GM13976 (cell line): Measurements from ENCODE around the gene MPZL2.

Experiments
- DNase-seq: peaks from one replicate; pipeline ENCODE4 v3.0.0; 2012; ENCODE audit warnings: low spot score
- in situ Hi-C: fragments of 300-500 bp; cut with MboI; formaldehyde crosslinking; loops from one replicate; pipeline ENCODE4 v1.12.0; 2022; ENCODE audit warnings: low sequenced_read_pairs, mixed read lengths, inconsistent platforms; ENCODE audit not compliant: unreplicated experiment
- TF ChIP-seq, protein P1 (sequence below): IDR thresholded peaks from 2 replicates; pipeline ENCODE4 v1.5.1; 2012; ENCODE audit warnings: borderline replicate concordance, mild to moderate bottlenecking; ENCODE audit not compliant: insufficient read depth; ENCODE audit errors: extremely low read depth, missing control alignments, control extremely low read depth

The MPZL2 gene

DNA sequence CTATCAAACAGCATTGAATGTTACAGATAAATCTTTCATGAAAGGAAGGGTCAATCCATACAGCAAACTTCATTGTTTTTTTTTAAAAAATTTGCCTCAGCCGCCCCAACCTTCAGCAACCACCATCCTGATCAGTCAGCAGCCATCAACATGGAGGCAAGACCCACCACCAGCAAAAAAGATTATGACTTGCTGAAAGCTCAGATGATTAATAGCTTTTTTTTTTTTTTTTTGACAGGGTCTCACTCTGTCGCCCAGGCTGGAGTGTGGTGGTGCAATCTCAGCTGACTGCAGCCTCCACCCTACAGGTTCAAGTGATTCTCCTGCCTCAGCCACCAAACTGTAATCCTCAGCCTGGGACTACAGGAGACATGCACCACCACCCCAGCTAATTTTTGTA lies 22.4 kb upstream of the MPZL2 start:
- in situ Hi-C loops, result no loop called here
- DNase-seq, result no peak
- TF ChIP-seq, protein P1, sequence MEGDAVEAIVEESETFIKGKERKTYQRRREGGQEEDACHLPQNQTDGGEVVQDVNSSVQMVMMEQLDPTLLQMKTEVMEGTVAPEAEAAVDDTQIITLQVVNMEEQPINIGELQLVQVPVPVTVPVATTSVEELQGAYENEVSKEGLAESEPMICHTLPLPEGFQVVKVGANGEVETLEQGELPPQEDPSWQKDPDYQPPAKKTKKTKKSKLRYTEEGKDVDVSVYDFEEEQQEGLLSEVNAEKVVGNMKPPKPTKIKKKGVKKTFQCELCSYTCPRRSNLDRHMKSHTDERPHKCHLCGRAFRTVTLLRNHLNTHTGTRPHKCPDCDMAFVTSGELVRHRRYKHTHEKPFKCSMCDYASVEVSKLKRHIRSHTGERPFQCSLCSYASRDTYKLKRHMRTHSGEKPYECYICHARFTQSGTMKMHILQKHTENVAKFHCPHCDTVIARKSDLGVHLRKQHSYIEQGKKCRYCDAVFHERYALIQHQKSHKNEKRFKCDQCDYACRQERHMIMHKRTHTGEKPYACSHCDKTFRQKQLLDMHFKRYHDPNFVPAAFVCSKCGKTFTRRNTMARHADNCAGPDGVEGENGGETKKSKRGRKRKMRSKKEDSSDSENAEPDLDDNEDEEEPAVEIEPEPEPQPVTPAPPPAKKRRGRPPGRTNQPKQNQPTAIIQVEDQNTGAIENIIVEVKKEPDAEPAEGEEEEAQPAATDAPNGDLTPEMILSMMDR, result no peak

DNA sequence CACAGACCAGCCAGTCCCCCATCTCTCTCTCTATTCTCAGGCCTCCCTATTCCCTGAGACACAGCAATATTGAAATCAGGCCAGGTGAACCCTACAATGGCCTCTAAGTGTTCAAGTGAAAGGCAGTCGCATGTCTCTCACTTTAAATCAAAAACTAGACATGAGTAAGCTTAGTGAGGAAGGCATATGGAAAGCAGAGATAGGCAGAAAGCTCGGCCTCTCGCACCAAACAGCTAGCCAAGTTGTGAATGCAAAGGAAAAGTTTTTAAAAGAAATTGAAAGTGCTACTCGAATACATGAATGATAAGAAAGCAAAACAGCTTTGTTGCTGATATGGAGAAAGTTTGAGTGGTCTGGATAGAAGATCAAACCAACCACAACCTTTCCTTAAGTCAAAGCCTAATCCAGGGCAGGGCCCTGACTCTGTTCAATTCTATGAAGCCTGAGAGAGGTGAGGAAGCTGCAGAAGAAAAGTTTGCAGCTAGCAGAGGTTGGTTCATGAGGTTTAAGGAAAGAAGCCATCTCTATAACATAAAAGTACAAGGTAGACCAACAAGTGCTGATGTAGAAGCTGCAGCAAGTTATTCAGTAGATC lies 19.8 kb upstream of the MPZL2 start:
- DNase-seq, result no peak
- in situ Hi-C loops, result no loop called here
- TF ChIP-seq, protein P1, result no peak

DNA sequence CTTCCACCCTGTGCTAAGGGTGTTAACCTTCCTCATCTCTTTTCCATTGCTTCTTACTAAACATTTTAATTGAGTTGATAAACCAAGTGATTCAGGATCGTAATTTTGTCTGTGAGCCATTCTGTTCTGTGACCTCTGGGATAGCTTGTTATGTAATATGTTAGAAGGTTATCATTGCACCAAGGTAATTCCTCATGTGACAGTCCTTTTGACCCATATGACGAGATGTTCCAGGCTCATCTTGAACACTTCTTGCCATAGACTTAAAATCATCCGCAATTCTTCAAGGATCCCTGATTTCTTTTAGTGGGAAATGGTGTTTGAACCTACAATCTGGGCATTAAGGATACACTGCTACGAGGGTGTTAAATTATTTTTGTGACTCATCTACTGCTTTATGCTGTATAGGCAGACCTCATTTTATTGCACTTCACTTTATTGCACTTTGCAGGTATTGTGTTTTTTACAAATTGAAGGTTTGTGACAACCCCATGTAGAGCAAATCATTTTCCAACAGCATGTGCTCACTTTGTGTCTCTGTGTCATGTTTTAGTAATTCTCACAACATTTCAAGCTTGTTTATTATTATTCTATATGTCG lies 19.0 kb upstream of the MPZL2 start:
- in situ Hi-C loops, result no loop called here
- TF ChIP-seq, protein P1, result no peak
- no peak for DNase-seq

DNA sequence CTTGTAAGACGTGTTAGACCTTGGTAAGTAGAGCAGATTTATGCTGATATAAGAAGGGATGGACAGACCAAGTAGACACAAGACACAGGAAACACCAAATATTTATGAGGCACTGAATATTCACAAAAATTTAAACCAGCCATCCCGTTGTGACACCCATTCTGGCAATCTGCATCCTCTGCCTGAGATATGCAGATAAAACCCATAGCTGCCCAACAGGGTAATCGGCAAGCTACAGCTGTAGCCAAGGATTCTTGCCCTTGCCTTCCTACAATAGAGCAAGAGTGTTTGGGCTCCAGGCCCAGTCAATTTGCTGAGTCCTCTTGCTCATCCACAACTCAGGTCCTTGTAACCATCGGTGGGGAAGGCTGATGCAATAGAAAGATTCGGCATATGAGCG lies 18.5 kb upstream of the MPZL2 start:
- DNase-seq, result no peak
- in situ Hi-C loops, result no loop called here

DNA sequence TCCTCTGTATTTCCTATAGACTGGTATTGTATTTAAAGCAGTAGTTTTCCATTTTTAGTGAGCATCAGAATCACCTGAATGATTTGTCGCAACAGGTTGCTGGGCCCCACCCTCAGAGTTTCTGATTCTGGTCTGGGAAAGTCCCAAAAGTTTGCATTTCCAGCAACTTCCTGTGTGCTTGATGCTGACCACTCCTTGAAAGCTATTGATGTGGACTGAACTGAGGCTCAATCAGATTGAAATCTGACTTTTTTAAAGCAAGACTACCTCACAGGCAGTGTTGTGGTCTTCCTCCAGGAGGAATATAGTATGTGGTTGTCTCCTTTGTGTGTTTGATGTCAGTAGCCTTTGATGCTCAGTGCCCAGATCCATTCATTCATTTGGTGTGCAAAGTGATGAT lies 17.2 kb upstream of the MPZL2 start:
- peak; percentile 49 for DNase-seq
- TF ChIP-seq, protein P1, result no peak
- in situ Hi-C loops, result no loop called here

More for the DNA sequence above, 18.5 kb upstream of the MPZL2 start:
- TF ChIP-seq, protein P1, result no peak

DNA sequence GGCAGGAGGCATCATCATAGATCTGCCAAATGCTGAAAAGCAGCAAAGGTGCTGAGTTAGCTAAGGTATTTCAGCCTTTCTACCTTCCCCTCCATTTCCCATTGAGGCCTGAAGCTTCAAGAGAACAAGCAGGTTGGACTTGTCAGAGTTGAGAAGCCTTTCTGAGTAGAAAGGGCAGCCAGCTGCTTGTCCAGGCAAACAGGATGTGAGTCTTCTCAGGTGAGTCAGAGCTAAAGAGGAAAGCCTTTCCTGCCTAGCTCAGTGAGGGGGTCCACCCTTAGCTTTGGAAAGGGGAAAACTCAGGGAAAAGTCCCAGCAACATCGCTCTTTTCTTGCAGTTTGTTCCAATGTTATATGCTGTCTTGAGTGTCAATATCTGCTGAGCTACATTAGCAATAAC lies 13.2 kb upstream of the MPZL2 start:
- in situ Hi-C loops, result no loop called here
- no peak for DNase-seq
- TF ChIP-seq, protein P1, result no peak
